GM18498 (cell line): ENCODE data around the gene FIZ1.
A peak's percentile ranks its signal among the peaks of the same experiment; 100 is the strongest.

Experiments
- ATAC-seq: cut with Tn5 transposase; IDR thresholded peaks from one replicate; pipeline ENCODE4 v1.9.1; 2021; ENCODE audit warnings: mild to moderate bottlenecking, moderate library complexity; ENCODE audit not compliant: unreplicated experiment

FIZ1 gene, protein sequence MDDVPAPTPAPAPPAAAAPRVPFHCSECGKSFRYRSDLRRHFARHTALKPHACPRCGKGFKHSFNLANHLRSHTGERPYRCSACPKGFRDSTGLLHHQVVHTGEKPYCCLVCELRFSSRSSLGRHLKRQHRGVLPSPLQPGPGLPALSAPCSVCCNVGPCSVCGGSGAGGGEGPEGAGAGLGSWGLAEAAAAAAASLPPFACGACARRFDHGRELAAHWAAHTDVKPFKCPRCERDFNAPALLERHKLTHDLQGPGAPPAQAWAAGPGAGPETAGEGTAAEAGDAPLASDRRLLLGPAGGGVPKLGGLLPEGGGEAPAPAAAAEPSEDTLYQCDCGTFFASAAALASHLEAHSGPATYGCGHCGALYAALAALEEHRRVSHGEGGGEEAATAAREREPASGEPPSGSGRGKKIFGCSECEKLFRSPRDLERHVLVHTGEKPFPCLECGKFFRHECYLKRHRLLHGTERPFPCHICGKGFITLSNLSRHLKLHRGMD

DNA sequence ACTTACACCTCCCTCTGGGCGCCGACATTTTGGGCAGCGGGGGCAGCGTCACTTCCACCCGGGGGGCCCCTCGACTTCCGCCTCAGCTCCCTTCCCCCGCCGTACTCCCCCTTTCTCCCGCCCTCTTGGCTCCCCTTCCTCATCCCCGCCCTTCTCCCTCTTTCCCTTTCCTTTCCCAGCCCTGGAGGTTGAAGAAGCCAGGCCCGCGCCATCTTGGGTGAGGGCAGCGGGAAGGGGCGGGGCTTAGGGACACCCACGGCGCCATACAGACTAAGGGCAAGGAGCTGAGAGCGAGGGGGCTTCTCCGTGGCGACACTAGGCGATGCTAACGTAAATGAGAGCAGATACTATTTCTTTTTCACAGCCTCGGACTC is at the start of gene FIZ1:
FIZ1 (minus strand) TSS at position 50 of the 374 bp plus-strand sequence. CDS start 1,652 bp downstream, outside the sequence.
- ATAC-seq = peak; percentile 60

DNA sequence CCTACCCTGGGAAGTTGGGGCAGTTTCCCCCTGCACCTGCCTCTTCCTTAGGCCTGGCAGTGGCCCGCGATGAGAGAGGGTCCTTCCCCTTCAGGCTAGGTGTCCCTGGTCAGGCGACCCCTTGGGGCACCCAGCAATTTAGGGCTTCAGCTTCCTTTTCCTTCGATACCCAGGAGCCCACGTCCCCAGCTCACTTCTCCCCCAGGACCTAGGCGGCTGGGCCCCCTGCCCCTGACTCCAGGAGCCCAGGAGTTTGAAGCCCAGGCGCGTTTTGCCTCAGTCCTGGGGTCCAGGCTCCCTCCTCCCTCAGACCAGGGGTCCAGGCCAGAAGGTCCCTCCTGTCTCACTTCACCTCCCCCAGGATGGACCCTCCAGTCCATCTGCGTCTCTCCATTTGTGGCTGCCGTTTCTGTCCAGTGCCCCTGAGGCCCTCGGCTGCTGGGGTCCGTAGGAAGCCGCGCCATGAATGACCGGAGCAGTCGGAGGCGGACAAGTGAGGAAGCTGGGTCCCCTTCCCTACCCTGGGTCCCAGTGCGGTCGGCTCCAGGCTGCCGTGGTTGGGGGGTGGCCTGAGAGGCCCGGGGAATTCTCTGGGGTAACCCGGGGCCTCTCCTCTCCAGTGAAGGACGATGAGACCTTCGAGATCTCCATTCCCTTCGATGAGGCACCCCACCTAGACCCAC is 49.4 kb upstream of the FIZ1 start:
- ATAC-seq = no peak

DNA sequence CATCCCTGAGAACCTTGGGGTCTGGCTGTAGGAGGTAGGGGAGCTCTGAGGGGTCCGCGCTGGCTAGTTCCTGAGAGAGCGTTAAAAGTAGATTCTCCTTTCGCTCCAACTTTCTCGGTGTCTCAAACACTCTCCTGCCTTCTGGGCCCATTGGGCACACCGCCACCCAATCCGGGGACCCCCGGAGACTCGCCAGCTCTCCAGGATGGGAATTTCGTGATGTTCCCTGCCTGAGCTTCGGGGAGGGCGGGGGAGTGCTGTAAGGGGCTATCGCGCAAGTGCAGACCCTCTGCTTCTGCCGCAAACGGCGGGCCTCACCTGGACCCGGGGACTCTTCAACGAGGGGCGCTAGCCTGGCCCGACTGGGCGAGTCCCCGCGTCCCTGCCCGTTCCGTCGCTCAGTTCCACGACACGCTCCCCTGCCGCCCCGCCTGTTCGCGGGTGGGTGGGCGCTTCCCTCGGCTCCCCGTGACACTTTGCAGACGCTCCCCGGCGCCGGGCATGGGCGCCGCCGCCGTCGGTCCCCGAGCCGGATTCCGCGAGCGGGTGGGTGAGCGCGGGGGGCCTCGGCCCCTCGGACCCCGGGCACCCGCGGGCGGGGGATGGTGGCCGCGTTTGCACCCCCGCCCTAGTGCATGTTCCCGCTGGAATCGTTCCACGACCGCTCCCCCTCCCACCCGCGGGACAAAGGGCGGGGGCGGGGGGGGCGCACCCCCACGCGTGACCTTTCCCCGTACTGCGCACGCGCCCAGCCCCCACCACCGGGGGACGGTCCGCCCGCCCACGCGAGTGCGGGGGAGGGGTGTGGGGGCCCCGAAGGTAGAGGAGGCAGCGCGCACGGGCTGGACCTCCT is 48.6 kb upstream of the FIZ1 start, which contains the start of gene CCDC106:
CCDC106 (plus strand) TSS at position 481 of the 853 bp plus-strand sequence. CDS start 835 bp downstream, outside the sequence.
- ATAC-seq = peak; percentile 32

DNA sequence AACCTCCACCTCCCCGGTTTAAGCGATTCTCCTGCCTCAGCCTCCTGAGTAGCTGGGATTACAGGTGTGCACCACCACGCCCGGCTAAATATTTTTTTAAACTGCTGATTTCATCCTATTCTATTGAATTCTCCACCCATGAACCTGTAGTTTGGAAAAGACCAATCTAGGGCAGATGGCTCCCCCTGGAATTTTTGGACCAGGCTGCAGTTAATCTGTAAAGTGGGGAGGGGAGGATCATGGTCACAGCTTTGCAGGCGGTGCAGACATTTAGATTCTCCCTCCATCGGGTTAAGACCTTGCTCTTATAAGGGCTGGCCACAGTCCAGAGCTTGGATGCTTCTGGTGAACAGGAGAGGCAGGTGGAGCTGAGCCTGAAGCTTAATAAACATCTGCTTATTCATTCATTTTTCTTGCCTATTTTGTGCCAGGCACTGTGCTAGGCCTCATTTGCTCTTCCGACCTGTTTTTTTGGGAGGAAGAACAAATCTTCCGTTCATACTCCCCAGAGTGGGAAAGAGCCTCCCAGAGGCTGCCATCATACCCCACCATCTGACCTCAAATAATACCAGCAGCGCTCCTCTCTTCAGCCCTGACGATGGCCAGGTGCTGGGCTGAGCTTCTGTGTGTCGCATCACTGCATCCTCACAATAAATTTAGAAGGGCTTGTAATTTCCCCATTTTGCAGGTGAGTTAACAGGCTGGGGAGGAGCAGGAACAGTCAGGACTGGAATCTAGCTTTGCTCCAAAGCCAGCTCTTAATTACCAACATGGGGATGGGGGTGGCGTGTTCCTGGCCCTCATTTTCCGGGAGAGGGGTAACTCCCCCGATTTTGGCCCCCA is 47.8 kb upstream of the FIZ1 start:
- ATAC-seq = no peak

DNA sequence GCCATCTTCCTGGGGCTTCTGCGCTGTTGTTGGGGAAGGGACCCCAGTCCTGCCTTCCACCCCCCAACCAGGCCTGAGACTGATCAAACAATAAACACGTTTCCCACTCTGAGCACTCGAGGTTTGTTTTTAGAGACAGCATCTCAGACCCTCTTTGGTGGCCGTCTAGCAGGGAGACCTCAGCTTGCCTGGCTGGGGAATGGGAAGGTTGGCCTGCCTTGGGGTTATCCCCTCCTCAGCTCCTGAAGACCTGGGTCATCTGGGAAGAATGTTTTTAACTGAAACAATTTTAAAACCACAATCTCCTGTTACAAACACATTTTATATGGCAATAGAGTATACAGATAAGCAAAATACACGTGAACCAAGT is 46.2 kb upstream of the FIZ1 start:
- ATAC-seq = no peak

DNA sequence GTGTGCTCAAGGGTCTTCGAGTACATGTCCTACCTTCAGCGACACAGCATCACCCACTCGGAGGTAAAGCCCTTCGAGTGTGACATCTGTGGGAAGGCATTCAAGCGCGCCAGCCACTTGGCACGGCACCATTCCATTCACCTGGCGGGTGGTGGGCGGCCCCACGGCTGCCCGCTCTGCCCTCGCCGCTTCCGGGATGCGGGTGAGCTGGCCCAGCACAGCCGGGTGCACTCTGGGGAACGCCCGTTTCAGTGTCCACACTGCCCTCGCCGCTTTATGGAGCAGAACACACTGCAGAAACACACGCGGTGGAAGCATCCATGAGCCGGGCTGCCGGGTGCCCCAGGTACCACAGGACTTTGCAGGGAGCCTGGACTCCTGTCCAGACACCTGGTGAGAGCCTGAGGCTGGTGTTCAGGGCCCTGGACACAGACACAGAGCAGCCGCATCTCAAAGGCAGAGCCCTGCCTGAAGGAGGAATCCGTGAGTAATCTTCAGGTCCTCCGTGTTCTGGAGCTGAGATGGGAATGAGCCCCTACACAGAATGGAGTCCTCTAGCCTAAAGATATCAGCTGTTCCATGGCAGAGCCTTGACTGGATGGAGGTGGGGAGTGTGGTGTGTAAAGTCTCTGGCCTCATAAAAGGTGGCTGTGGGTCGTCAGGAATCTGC is 45.7 kb upstream of the FIZ1 start:
- no peak for ATAC-seq

DNA sequence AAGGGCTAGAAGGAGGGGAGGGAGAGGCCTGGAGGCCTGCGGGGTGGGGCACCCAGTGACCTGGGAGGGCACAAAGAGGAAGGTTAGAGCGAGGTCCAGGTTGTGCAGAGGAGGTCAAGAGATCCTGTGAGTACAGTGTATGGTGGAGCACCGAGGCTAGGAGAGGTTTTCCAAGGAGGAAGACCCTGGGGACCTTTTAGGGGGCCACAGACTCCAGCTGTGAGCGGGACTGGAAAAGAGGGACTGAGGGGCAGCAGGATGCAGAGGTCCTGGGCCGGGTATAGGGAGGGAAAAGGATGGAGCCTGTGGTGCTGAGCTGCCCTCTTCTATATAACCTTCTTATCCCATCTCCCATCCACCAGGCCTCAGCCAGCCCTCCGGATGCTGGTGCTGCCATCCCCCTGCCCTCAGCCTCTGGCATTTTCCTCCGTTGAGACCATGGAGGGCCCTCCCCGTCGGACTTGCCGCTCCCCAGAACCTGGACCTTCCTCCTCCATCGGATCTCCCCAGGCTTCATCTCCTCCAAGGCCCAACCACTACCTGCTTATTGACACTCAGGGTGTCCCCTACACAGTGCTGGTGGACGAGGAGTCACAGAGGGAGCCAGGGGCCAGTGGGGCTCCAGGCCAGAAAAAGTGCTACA is 45.0 kb upstream of the FIZ1 start:
- no peak for ATAC-seq

DNA sequence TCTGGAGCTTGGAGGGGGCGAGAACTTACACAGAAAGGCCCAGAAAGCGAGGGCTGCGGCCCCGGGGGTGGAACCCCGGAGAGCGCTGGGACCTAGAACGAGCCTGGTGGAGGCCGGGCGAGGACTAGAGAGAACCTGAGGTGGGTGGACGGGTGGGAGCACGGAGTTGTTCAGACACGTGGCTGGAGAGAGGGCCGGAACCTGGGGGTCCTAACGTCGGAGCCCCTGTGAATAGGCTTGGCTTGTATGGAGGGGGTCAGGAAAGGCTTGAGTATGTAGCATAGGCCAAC is 44.5 kb upstream of the FIZ1 start:
- no peak for ATAC-seq

DNA sequence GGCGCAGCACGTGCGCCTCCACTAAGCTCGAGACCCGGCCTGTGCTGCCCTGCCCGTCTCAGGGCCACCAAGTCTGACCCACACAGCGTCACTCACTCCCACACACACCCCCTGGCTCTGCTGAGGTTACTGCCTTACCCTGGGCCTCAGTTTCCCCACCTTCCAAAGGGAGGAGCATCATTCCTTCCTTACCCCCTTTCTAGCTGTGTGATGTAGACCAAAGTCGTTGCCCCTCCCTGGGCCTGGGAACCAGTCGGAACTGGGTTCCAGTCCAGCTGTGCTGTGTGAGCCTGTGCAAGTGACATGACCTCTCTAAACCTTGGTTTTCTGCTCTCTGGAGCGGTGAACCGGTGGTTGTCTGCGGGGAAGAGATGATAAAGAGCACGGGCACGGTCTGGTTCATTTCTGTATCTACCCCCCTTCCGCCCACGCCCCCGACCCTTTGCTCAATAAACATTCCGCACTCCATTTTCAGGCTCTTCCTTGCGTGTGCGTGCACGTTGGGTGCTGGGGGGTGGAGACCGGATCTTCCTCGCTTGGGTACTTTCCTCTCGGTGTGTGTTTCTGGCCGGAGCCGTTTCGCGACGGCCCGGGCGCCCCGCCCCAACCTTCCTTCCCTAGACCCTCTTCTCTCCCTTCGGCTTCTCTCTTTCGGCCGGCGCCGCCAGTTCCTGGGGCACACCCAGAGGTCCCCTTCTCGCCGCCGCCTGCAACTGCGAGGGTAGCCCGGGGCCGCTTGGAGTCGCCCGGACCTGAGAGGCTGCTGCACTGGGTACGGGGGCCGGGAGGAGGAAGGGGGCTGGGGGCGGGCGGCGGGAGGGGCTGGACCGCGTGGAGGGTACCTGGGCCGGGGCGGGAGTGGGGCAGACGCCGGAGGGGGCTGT is 43.9 kb upstream of the FIZ1 start, which contains the start of gene ZNF581:
ZNF581 (plus strand) TSS at position 647 of the 884 bp plus-strand sequence. CDS start 923 bp downstream, outside the sequence.
- peak; percentile 39 for ATAC-seq

DNA sequence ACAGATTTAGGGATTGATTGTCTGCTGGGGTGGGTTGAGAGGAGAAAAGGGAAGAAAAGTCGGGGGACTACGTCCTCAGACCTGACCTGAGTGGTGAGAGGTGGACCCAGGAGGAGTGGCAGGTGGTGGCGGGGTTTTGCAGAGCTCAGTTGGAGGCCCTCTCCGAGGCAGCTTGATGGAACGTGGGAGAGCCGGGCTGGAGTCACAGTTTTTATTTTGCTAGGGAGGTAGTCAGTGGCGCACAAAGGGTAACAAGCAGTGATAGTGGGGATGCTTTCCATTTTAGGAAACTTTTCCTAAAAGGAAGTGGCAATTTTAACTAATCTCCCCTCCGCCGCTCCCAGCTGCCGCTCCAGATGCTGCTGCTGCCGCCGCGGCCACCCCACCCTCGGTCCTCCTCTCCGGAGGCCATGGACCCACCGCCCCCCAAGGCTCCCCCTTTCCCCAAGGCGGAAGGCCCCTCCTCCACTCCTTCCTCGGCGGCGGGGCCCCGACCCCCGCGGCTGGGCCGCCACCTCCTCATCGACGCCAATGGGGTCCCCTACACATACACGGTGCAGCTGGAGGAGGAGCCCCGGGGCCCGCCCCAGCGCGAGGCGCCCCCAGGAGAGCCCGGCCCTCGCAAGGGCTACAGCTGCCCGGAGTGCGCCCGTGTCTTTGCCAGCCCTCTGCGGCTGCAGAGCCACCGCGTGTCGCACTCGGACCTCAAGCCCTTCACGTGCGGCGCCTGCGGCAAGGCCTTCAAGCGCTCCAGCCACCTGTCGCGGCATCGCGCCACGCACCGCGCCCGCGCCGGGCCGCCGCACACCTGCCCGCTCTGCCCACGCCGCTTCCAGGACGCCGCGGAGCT is 43.1 kb upstream of the FIZ1 start:
- ATAC-seq = peak; percentile 8

DNA sequence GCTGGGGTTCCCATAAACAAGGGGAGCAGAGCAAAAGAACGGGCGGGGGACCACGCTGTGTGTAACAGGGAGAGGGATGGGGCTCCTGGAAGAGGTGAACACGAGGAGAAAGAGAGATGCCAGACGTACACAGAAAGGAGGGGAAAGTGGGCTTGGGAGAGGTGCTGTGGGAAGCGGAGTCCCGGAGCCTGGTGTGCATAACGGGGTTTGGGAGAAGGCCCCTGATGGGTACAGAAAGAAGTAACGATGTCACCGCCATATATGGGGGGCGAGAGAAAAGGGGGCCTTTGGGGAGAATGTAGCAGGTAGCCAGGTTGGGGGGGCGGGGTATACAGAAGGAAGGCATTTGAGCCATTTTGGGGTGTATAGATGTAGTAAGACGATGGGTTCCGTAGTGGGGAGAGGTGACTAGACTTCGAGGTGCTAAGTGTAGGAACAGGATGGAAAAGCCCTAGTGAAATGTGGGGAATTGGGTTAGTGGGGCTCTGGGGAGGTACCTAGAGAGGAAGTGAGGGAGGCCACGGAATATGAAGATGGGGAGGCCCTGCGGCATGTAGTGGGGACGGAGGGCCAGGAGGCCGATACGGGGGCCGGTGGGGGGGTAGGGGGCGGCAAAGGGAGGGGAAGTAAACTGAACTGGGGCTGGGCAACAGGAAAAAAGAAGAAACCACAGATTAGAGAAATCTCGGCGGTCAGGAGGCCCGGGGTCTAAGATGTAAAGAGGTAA is 42.3 kb upstream of the FIZ1 start:
- ATAC-seq = no peak

DNA sequence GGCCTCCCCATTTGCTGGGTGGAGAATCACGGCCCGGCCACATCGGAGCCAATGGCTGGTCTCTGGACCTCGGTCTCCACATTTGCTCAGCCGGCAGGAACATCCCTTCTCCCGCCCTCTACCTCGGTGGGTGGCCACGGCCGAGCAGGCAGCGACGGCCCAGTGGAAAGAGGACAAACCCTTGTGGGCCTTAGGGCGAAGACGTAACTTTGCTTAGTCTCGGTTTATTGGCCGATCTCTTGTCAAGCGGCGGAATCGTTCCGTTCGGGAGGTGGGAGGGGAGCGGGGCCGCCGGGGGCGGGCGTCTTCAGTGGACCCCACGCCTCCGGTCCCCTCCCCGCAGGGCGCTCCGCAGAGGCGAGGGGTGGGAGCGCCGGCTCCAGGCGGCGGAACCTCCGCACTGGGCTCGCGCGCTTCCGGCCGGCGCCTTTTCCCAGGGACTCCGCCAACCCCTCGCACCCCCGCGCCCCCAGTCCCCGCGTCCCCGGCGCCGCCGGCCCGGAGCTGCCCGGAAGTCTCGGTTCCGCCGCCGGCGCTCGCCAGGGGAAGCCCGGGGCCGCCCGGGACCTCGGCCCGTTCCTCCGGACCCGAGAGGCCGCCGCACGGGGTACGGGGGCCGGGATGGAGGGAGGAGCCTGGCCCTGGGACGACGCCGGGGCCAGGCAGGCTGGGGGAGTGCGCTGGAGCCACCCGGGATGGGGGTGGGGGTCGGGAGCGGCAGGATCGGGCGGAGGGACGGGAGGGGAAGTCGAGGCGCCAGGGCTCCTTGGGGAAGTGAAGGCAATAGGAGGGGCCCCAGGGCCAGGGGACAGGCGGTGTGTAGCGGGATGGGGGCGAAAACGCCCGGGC is 41.5 kb upstream of the FIZ1 start, which contains the start of gene ZNF580:
ZNF580 (plus strand) TSS at position 426 of the 849 bp plus-strand sequence. CDS start 1,507 bp downstream, outside the sequence.
- ATAC-seq = peak; percentile 32

DNA sequence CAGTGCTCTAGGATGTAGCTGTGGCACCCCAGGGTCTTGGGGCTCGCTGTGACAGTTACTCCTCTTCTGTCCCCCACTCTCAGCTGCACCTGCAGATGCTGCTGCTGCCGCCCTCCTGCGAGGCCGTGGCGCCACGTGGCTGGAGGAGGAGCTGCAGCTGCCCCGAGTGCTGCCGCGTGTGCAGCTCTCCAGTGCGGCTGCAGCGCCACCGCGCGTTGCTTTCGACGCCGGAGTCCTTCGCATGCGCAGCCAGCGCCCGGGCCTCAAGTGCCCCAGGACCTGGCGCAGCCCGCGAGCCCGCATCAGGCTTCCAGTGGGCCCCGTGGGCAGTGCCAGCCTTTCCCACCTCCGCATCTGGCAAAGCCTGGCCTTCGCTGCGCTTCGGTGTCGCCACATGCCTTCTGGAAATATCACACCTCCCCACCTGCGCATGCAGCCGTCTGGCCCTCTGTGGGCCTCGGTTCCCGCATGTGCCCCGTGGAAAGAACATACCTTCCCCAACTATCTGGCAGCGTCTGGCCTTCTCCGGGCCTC is 40.8 kb upstream of the FIZ1 start:
- ATAC-seq = no peak

DNA sequence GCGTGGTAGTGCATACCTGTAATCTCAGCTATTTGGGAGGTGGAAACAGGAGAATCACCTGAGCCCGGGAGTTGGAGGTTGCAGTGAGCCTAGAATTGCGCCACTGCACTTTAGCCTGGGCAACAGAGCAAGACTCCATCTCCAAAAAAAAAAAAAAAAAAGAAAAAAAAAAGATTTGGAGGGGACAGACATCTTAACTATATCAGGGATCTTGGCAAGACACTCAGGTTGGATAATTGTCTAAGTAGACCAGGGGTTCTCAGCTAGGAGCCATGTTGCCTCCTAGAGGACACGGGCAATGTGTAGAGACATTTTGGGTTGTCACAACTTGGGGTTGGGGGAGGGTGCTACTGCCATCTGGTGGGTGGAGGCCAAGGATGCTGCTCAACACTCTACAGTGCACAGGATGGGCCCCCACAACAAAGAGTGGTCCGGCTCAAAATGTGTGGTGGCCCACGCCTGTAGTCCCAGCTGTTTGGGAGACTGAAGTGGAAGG is 39.6 kb upstream of the FIZ1 start:
- no peak for ATAC-seq

DNA sequence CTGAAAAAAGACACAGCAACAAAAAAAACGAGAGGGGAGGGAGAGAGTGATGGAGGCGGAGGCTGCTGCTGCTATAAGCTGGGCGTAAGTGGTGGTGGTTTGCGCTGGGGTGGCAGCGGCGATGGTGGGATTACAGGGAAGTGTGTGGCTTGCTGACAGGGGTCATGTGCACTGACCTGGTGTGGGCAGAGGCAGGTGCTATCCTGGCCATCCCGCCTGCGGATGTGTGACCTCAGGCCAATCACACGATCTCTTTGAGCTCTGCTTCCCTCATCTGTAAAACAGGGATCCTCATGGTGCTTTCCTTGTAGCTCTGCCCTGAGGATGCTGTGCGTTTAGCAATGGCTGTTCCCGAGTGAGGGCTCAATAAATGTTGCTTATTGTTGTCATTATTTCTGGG is 38.2 kb upstream of the FIZ1 start:
- no peak for ATAC-seq
